ENCODE results near the gene STARD3NL.

DNA sequence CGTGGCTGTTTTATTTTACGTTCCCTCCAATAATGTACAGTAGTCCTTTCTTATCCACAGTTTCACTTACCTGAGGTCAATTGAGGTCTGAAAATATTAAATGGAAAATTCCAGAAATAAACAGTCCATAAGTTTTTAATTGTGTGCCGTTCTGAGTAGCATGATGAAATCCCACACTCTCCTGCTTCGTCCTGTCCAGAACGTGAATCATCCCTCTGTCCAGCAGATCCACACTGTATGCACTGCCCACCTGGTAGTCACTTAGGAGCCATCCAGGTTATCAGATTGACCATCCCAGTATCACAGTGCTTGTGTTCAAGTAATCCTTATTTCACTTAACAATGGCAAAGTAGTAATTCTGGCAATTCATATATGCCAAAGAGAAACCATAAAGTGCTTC lies 46.3 kb downstream of the STARD3NL start:
- TF ChIP-seq, protein P1, sequence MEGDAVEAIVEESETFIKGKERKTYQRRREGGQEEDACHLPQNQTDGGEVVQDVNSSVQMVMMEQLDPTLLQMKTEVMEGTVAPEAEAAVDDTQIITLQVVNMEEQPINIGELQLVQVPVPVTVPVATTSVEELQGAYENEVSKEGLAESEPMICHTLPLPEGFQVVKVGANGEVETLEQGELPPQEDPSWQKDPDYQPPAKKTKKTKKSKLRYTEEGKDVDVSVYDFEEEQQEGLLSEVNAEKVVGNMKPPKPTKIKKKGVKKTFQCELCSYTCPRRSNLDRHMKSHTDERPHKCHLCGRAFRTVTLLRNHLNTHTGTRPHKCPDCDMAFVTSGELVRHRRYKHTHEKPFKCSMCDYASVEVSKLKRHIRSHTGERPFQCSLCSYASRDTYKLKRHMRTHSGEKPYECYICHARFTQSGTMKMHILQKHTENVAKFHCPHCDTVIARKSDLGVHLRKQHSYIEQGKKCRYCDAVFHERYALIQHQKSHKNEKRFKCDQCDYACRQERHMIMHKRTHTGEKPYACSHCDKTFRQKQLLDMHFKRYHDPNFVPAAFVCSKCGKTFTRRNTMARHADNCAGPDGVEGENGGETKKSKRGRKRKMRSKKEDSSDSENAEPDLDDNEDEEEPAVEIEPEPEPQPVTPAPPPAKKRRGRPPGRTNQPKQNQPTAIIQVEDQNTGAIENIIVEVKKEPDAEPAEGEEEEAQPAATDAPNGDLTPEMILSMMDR (conservative IDR thresholded peaks at IDR 0.05; ENCODE audit: low read length), result no peak
- no peak for TF ChIP-seq EZH2phosphoT487 (IDR thresholded peaks at IDR 0.05; ENCODE audit: borderline replicate concordance, low read depth, low read length)
